Esophagus muscularis mucosa (tissue), 4 donors: Measurements from ENCODE around the gene DNAH11. TPM values are rescaled to one million over a fixed set of nuclear protein-coding genes. Genes with fewer than 3 reads are reported as not detected.

ENCODE experiments used
- DNase-seq: peaks from one replicate; pipeline ENCODE4 v3.0.0-alpha.2; 2017; ENCODE audit errors: extremely low spot score
- H3K27ac ChIP-seq, 4 donors: fragments of 200-600 bp; sonication (generic); replicated peaks in 1 of 4; 1 replicate in 3 of 4; 2 replicates in 1 of 4; pipeline ENCODE4 v1.5.1; 2016 to 2019; ENCODE audit warnings: mild to moderate bottlenecking in 1 of 4
- H3K27me3 ChIP-seq, 4 donors: fragments of 200-600 bp; sonication (generic); one replicate each; pipeline versions ENCODE4 v1.5.1 to v1.6.0; 2016 to 2019
- H3K36me3 ChIP-seq, 4 donors: fragments of 200-600 bp; sonication (generic); one replicate each; pipeline ENCODE4 v1.5.1; 2016 to 2019
- H3K4me1 ChIP-seq, 4 donors: fragments of 200-600 bp; sonication (generic); one replicate each; pipeline ENCODE4 v1.5.1; 2016 to 2019
- H3K4me3 ChIP-seq, 4 donors: fragments of 200-600 bp; sonication (generic); 1 replicate in 2 of 4; 2 replicates in 2 of 4; pipeline ENCODE4 v1.5.1; 2016 to 2019; ENCODE audit warnings: mild to moderate bottlenecking in 4 of 4, moderate library complexity in 1 of 4
- H3K9me3 ChIP-seq, 4 donors: fragments of 200-600 bp; sonication (generic); 1 replicate in 3 of 4; 2 replicates in 1 of 4; pipeline ENCODE4 v1.5.1; 2016 to 2019
- EP300 ChIP-seq: sonication (generic); formaldehyde crosslinking; IDR thresholded peaks from one replicate; pipeline ENCODE4 v1.6.1; 2017; ENCODE audit warnings: antibody characterized with exemption
- POLR2A ChIP-seq: fragments of 450-650 bp; IDR thresholded peaks from one replicate; pipeline ENCODE4 v1.6.1; 2017; ENCODE audit warnings: antibody characterized with exemption, moderate library complexity, mild to moderate bottlenecking, low read depth
- POLR2AphosphoS5 ChIP-seq, 2 donors: sonication (generic); formaldehyde crosslinking; IDR thresholded peaks; one replicate each; pipeline ENCODE4 v1.6.1; 2017; ENCODE audit warnings: antibody characterized with exemption in 2 of 2
- WGBS: methylation state at CpG from one replicate; pipeline ENCODE4 v1.1.5; 2018; 5-methylcytosine and 5-hydroxymethylcytosine counted together
- intact Hi-C: fragments of 100-400 bp; cut with DNase I; formaldehyde crosslinking; loops from one replicate; pipeline ENCODE4 v1.15.1; 2023
- total RNA-seq, 4 donors: library from RNA; depleted of rRNA; stranded (reverse); fragments of >200 nt; gene quantifications; one replicate each; pipeline versions ENCODE4 v1.1.0 to v1.2.1, GENCODE V29; 2016
- TF ChIP-seq, protein P1 (sequence below), 3 experiments: fragments of 200-600 bp in 2 of 3; fragments of 450-650 bp in 1 of 3; sonication (generic) in 2 of 3; IDR thresholded peaks; one replicate each; pipeline ENCODE4 v1.5.1; 2017 to 2019; ENCODE audit warnings: antibody characterized with exemption in 3 of 3, mild to moderate bottlenecking in 2 of 3, moderate library complexity in 1 of 3

DNAH11 gene
- total RNA-seq, 4 donors from 2014 or later: 8.7 to 16.6 (median 13.1) TPM

- WGBS: 0% methylated on average over 25 of the region's 83 CpGs
- TF ChIP-seq POLR2A: no peak
- peak; percentile 45 to 79 for TF ChIP-seq POLR2AphosphoS5 (IDR thresholded peaks at IDR 0.05)
- Histone ChIP-seq H3K27ac (peak within 1 kb of the TSS; percentile 74 to 89 (median 81)), H3K4me3 (peak within 1 kb of the TSS; percentile 71 to 85 (median 76)), H3K27me3 (no peaks in the 10 kb centered on the region), H3K4me1 (peaks cover 20 to 53% (median 43%) of the 10 kb centered on the region in 4 donors), H3K36me3 (no peaks in the 10 kb centered on the region), H3K9me3 (no peaks in the 10 kb centered on the region)
- intact Hi-C loops: no loop called here
- DNase-seq: no peak
Observed at GRCh38 chr7:21945454-21946221, 402.8 kb downstream of the DNAH11 start, which contains the start of gene CDCA7L. CDCA7L (minus strand) TSS chr7:21945899; CDS start chr7:21945804, 95 bp downstream.

- TF ChIP-seq, protein P1, sequence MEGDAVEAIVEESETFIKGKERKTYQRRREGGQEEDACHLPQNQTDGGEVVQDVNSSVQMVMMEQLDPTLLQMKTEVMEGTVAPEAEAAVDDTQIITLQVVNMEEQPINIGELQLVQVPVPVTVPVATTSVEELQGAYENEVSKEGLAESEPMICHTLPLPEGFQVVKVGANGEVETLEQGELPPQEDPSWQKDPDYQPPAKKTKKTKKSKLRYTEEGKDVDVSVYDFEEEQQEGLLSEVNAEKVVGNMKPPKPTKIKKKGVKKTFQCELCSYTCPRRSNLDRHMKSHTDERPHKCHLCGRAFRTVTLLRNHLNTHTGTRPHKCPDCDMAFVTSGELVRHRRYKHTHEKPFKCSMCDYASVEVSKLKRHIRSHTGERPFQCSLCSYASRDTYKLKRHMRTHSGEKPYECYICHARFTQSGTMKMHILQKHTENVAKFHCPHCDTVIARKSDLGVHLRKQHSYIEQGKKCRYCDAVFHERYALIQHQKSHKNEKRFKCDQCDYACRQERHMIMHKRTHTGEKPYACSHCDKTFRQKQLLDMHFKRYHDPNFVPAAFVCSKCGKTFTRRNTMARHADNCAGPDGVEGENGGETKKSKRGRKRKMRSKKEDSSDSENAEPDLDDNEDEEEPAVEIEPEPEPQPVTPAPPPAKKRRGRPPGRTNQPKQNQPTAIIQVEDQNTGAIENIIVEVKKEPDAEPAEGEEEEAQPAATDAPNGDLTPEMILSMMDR (IDR thresholded peaks at IDR 0.05): no peak
- TF ChIP-seq POLR2AphosphoS5 (IDR thresholded peaks at IDR 0.05) (no peak), EP300 (no peak), POLR2A (no peak)
- H3K27me3 ChIP-seq: no peaks in the 10 kb centered on the region
- peaks cover 19 to 47% (median 41%) of the 10 kb centered on the region in 4 donors for H3K4me1 ChIP-seq
- peak overlapping the region; percentile 71 to 85 (median 76) for H3K4me3 ChIP-seq
- no peak for DNase-seq
- WGBS: 18% methylated on average over 8 of the region's 8 CpGs
- intact Hi-C loops: no loop called here
- no peaks in the 10 kb centered on the region for H3K36me3 ChIP-seq
- peak overlapping the region; percentile 74 to 89 (median 81) for H3K27ac ChIP-seq
- no peaks in the 10 kb centered on the region for H3K9me3 ChIP-seq
Observed at GRCh38 chr7:21946222-21946709, 403.4 kb downstream of the DNAH11 start.

- intact Hi-C loops: no loop called here
- Histone ChIP-seq H3K4me1 (peaks cover 13 to 39% (median 37%) of the 10 kb centered on the region in 4 donors), H3K27me3 (no peaks in the 10 kb centered on the region), H3K4me3 (no peak overlapping the region), H3K9me3 (no peaks in the 10 kb centered on the region), H3K27ac (no peak overlapping the region), H3K36me3 (no peaks in the 10 kb centered on the region)
- WGBS: 69% methylated on average over 3 of the region's 3 CpGs
- TF ChIP-seq, protein P1 (IDR thresholded peaks at IDR 0.05): no peak
- TF ChIP-seq POLR2AphosphoS5 (IDR thresholded peaks at IDR 0.05) (no peak), POLR2A (no peak), EP300 (no peak)
- DNase-seq: no peak
Observed at GRCh38 chr7:21947056-21947455, 404.2 kb downstream of the DNAH11 start.

DNA sequence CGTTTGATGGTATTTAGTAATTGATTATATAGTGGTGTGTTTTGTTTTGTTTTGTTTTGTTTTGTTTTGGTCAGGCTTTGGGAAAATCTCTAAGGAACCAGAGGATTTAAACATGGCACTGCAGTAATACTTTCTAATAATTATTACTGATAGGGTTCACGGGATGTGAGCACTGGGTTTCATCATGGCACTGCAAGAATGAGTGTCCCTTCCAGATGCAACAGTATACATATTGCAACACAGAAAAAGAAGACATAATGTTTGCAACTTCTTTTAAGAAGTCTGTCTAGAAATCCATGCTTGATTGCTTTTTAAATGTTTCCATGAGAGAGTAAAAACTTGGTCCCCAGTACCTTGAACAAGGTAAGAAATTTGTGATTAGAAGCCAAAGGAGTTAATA lies 405.1 kb downstream of the DNAH11 start:
- DNase-seq: no peak
- intact Hi-C loops: no loop called here
- 75% methylated on average over 2 of the region's 2 CpGs for WGBS
- no peaks in the 10 kb centered on the region for H3K9me3 ChIP-seq
- no peaks in the 10 kb centered on the region for H3K27me3 ChIP-seq
- TF ChIP-seq POLR2AphosphoS5 (IDR thresholded peaks at IDR 0.05) (no peak), EP300 (no peak), POLR2A (no peak)
- TF ChIP-seq, protein P1 (IDR thresholded peaks at IDR 0.05): no peak
- no peaks in the 10 kb centered on the region for H3K36me3 ChIP-seq
- H3K4me1 ChIP-seq: peaks cover 11 to 30% (median 29%) of the 10 kb centered on the region in 4 donors
- no peak overlapping the region for H3K4me3 ChIP-seq
- no peak overlapping the region for H3K27ac ChIP-seq

DNA sequence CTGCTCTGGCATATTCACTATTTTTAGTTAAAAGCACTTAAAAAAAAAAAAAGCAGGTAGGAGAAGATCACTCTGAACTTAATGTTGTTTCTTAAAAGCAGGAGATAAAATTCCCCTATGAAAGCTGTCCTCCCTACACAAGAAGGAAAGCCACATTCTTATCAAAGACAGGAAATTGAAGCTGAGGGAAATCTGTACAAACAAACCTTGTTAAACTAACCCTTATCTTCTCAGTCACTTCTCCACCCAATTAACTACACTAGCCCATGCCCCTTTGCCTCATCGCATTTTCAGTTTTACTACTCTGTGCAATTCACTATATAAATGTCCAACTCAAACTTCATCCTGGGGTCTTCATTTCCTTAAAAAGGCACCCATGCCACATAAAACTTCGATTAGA lies 405.5 kb downstream of the DNAH11 start:
- 66% methylated on average over 2 of the region's 2 CpGs for WGBS
- no peak for DNase-seq
- Histone ChIP-seq H3K4me1 (peaks cover 7 to 26% (median 25%) of the 10 kb centered on the region in 4 donors), H3K27me3 (no peaks in the 10 kb centered on the region), H3K36me3 (no peaks in the 10 kb centered on the region), H3K27ac (no peak overlapping the region), H3K4me3 (no peak overlapping the region), H3K9me3 (no peaks in the 10 kb centered on the region)
- TF ChIP-seq POLR2AphosphoS5 (IDR thresholded peaks at IDR 0.05) (no peak), POLR2A (no peak), EP300 (no peak)
- TF ChIP-seq, protein P1 (IDR thresholded peaks at IDR 0.05): no peak
- intact Hi-C loops: no loop called here
